Cerebellar nuclear complex (tissue), 1 donor: ENCODE results near the gene NMT1.

Source experiments
- DNase-seq, 2 experiments: peaks; one replicate each; lab custom pipeline; 2025; lab: John Stamatoyannopoulos, UW

NMT1 gene

GRCh38 chr17:45150911-45151809 lies 90.0 kb downstream of the NMT1 start:
- no peak for DNase-seq

DNA sequence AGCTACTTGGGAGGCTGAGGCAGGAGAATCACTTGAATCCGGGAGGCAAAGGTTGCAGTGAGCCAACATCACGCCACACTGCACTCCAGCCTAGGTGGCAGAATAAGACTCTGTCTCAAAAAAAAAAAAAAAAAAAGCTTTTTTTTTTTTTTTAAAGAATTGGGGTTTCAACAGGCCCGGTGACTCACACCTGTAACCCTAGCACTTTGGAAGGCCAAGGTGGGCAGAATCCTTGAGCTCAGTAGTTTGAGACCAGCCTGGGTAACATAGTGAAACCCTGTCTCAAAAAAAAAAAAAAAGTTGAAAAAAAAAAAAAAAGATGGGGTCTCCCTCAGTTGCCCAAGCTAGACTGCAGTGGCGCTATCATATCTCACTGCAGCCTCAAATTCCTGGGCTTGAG lies 93.9 kb downstream of the NMT1 start:
- no peak for DNase-seq

- no peak for DNase-seq
Measured at GRCh38 chr17:45155483-45155882, 94.4 kb downstream of the NMT1 start.

DNA sequence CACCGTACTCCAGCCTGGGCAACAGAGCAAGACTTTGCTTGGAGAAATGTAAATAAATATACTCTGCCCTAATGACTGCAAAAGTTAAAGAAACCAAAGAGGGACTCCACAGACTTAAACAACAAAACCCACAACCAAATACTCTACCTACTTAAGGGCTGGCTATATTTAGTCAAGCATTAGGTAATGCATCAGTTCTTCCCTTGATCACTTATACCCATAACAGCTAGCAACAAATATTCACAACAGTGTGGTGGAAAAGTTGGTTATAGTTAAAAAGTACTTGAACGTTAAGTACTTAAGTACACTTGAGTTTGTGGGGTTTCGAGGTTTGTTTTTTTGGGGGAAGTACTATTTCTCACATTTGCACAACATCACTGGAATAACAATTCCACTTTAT lies 95.1 kb downstream of the NMT1 start:
- no peak for DNase-seq
